ENCODE measurements around the gene BAG1.

Gene BAG1

DNA sequence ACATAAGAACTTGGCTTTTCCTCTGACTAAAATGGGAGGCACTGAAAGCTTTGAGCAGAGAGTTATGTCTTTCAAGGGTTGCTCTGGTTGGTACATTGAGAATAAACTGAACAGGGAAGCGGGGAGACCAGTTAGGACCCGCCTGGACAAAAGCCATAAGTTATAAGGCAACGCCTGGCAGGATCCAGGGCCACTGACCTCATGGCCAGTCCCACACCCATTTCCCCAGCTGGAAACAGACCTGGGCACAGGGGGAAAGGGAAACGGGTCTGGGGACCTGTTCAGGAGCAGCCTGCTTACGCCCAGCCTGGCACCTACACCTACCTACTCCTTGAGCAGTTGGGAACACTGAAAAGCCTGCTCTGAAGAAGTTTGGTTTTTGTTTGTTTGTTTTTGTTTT, 23.2 kb downstream of the BAG1 start:
- DNase-seq (ENCODE audit: low read depth), result no peak

DNA sequence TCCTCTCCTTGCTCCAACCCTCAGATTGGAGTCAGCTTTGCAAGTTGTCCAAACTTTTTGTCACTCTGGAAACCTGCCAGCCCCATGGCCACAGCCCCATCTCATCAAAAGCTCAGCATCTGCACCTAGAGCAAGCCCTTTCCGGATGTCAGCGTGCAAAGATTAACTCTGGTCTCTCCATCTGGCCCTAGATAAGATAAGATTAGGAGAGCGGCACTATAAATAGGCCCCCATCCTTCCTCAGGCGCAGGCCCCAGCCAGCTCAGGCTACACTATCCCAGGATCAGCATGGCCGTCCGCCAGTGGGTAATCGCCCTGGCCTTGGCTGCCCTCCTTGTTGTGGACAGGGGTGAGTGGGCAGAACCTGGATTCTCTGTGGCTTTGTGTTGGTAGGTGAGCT, 24.6 kb downstream of the BAG1 start, which contains the start of gene SPINK4:
SPINK4 (plus strand) TSS at position 247 of the 400 bp plus-strand sequence; CDS start at position 289, 42 bp downstream.
- no peak for DNase-seq (ENCODE audit: low read depth)

DNA sequence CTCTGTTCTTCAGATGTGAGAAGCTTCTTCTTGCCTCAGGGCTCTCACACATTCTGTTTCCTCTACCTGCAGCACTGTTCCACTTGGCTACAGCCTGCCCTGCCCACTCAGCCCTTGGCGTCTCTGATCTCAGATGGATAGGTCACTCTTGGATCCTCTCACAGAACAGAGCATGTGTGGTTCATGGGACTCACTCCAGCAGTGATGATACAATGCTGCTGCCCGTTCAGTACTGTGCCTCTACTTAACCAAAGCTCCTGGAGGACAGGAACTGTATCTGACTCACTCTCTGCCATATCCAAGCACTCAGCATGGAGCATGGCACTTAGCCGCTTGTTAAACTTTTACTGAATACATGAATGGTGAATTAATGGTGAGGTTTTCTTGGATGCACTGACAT, 27.9 kb downstream of the BAG1 start:
- DNase-seq (ENCODE audit: low read depth), result no peak

DNA sequence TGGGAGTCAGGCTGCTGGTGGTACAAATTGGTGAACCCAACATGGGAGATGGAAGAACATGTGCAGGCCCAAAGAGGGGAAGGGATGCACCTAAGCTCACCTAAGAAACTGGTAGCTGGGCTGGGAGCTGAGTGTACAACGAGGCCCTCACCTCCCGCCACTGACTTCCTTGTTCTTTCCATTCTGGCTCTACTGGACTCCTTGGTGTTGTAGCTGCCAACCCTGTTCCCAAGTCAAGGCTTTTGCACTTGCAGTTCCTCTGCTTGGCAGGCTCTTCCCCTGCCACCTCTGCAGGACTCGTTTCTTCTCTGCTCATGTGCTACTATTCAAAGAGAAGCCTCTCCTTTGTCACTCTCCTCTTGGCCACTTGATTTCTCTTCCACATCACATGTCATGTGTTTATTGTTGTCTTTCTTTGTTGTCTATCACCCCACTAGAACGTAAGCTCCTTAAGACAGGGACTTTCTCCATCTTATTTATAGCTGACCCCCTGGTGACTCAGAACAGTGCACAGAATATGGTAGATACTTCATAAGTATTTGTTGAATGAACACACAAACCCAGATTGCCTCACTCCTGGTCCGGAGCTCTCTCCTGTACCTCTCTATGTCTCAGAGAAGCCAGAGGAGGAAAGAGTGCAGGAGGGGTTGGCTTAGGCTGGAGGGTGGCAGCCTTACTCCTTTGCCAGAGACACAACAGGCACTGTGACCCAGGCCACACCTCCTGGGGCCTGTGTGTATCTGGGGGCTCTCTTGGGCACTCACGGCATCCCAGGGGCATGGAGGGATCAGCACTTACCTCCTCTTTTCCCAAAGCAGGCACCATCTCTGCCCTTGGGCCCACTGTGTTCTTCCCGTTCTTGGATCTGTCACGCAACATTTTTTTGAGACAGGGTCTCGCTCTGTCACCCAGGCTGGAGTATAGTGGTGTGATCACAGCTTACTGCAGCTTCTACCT, 29.7 kb downstream of the BAG1 start:
- DNase-seq (ENCODE audit: low read depth), result no peak

DNA sequence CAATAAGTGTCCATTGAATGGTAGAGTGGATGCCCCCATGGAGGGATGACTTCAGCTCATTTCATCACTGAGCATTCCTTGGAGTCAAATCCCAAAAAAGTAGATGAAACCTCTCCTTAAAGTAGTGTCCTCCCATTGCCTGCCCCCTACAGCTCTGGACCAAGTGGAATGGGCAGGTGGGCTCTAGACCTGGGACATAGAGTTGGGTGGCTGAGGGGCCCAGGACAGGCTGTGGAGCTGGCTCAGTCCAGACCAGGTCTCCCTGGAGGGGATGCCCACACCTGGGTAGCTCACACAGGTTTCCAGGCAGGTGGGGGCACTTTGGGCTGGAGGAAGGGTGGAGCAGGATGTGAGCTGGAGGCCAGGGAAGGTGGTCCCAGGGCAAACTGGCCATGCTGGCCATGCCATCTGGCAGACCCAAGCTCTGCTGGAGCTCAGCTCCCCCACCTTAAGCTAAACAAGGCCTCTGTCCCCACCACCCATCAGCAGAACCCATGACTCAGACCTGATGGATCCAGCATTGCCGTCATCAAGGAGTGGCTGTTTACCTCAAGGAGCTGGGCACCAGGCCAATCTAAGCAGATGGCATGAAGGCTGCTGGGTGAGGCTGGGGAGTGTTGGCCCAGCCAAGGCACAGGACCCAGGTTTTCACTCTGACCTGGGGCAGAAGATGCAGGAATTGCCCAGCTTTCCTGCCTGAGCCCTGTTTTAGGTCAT, 30.7 kb downstream of the BAG1 start:
- no peak for DNase-seq (ENCODE audit: low read depth)

DNA sequence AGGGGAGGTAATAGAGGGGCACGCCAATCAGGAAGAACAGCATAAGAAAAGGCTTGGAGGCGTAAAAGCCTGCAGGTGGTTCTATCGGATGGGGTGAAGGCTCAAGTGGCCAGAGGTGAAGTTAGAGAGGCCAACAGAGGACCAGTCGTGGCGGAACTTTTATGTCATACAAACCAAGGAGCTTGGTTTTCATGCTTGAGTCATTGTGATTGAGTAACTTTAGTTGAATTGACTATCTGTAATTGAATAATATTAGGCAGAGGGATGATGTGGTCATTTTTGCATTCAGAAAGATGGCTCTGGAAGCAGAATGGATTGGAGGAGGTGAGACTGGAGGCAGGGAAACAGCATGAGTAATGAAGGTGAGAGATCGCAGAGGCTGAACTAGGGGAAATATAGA, 31.7 kb downstream of the BAG1 start:
- DNase-seq (ENCODE audit: low read depth), result no peak

DNA sequence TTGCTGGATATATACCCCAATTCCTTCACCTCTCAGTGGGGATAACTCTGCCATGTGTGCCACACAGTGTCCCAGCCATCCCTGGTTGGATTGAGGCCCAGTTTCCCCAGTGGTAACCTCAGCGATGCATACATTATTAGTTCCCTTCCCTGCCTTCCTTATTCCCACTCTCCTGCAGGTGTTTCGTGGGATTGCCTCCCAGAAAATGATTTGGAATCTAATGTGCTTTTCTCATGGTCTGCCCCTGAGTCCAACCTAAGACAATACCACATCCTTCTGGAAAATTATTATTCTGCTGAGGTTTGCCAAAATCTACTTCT, 32.9 kb downstream of the BAG1 start:
- no peak for DNase-seq (ENCODE audit: low read depth)

DNA sequence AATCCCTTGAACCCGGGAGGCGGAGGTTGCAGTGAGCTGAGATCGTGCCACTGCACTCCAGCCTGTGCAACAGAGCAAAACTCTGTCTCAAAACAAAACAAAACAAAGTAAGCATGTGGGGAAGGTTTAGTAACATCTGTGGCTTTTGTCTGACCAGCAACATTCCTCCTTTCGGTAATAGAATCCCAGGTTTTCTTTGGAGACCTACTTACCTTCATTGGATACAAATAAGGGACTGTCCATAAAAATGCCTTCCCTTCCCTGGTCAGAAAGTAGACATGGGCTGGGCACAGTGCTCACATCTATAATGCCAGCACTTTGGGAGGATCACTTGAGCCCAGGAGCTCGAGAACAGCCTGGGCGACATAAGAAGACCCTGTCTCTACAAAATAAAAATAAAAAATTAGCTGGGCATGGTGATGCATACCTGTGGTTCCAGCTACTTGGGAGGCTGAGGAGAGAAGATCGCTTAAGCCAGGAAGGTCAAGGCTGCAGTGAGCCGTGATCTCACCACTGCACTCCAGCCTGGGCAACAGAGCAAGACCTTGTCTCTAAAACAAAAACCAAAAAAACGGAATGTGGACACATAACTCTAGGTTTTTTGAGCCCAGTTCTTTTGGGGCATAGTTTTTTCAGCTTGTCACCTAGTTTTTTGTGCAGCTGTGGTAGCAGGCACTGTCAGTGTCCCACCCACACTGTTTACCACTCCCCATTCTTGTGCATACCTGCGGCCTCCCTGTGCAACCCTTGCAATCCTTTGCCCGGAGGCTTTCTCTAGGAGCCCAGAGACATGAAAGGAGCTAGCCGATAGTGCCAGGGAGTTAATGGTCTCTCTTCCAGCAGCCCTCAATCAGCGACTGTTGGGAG, 33.5 kb downstream of the BAG1 start:
- DNase-seq (ENCODE audit: low read depth), result no peak

DNA sequence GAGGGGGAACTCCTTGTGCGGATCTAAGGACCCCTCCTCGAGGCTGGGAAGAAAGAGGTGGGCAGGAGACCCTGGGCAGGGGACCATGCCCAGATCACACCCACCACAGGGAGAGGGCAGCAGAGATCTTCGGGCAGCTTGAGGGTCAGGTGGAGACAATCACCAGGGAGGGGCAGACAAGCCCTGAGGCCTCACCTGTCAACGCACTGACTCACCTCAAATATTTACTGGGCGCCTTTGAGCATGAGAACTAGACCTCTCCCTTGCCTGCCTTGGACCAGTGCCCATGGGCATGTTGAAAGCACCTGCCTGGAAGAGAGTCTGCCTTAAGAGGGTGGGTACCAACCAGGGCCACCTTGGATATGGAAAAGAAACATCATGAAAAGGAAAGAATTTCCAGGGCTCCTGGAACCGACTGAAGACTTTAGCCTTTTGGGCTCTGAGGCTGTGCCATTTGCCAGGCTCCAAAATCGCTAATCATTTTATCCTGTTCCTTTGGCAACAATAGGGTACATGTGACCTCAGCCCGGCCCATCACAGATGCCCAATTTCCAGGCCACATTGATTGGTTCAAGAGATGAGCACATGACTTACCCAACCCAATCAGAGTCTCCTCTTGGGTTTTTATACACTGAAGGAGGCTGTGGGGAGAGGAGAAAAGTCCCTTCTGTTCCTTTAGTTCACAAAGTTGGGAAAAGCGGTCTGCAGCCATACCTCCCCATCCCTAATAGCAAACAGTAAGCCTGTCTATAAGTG, 35.0 kb downstream of the BAG1 start:
- DNase-seq (ENCODE audit: low read depth), result no peak

DNA sequence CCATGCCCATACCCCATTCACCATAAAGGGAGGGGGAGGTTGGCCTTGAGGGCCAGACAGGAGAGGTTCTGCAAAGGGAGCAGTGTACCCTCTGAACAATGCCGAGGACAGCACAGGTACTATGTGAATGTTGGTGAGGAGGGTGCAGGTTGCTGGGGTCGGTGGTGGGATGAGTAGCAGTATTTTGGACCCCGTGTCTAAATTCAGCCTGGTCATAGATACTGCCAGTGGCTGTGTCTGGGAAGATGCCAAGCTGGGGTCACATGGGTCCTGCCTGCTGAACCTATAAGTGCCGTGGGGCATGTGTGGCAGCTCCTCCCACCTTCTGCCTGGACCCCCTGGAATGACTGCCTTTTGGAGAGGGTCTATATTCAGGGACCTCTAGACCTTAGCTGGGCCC, 35.9 kb downstream of the BAG1 start:
- no peak for DNase-seq (ENCODE audit: low read depth)

DNA sequence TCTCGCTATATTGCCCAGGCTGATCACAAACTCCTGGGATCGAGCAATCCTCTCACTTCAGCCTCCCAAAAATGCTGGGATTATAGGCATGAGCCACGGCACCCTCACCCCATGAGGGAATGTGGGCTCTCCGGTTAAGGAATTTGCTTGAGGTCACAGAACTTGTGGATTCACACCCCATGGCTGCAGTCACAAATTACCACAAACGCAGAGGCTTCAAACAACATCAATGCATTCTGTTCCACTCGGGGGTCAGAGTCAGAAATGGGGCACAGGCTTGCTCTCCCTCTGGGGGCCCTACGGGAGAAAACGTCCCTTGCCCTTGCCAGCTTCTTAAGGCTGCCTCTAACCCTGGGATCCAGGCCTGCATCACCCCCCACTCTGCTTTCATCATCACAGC, 36.8 kb downstream of the BAG1 start:
- no peak for DNase-seq (ENCODE audit: low read depth)

DNA sequence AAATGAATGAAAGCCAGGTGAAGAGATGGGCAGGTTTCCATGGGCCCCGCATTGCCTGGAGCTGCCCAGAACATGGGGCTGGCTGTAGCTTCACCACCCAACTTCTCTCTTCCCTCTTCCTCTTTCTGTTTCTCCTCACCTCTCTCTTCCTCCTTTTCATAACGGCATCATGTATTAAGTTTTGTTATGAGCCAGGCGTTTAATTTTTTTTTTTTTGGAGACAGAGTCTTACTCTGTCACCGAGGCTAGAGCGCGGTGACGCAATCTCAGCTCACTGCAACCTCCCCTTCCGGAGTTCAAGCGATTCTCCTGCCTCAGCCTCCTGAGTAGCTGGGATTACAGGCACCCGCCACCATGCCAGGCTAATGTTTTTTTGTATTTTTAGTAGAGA, 37.5 kb downstream of the BAG1 start:
- DNase-seq (ENCODE audit: low read depth), result no peak

DNA sequence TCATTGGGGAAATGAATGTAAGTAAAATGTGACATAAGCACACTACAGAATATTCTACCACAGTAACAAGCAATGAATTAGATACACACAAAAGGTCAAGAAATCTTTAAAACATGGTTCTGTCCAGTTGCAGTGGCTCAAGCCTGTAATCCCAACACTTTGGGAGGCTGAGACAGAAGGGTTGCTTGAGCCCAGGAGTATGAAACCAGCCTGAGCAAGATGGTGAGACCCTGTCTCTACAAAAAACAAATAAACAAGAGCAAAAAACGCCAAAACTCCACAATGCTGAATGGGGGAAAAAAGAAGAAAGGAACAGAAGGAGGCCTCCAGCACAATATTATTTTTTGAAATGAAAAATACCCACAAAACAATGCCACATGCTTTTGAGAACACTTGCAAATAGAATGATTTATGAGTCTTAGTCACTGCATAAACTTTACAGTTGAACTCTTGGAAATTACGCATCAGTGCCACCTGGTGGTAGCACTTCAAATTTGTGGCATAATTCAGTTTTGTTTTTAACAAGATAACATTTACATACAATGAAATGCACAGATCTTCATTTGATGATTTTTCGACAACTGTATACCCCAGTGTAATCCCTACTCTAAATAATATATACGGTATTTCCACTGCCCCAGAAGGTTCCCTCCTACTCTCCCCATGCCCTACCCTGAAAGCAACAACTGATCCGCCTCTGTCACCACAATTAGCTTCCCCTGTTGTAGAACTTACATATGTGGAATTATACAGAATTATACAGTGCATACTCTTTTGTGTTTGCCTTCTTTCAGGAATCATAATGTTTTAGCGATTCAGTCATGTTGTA, 39.0 kb downstream of the BAG1 start:
- peak; percentile 67 for DNase-seq (ENCODE audit: low read depth)

DNA sequence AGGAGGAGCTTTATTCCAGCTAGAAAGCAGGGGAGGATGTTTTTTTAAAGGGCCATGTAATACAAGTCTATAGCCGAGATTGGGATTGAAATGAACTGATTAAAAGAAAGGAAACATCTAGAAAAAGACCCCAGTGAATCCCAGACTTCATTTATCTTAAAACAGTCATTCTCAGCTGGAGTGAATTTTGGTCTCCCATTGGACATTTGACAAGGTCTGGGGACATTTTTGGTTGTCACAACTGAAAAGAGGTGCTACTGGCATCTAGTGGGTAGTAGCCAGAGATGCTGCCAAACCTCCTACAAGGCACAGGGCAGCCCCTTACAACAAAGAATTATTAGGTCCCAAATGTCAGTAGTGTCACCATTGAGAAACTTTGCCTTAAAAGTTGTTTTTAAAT, 40.8 kb downstream of the BAG1 start:
- DNase-seq (ENCODE audit: low read depth), result no peak

DNA sequence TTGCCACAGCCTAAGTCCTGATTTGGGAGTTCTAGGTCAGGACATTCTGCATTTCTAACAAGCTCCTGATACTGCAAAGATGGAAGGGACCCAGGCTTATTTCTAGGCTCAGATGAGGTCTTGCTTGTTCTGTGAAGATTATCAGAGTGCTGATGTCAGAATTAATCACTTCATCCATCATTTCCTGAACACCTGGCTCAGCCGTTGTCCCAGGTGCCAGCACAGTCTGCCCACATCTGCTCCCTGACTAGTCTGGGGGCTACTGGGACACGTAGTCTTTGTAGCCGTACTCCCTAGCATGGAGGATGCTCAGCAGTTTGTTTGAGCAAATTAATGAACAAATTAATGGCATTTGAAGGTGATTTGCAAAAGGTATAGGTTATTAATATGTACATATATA, 42.5 kb downstream of the BAG1 start:
- no peak for DNase-seq (ENCODE audit: low read depth)

DNA sequence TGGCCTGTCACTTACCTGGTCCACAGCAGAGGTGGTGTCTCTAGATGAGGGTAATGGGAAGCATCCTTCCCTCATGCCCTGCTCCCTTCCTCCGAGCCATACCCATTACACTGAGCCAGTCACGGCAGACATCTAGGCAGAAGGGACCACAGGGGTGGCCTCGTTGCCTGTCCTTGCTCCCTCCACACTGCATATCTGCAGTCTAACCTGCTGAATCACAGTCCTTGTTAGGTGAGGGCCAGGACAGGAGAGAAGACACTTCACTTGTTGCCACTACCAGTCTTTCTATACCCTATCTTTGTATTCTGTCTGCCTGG, 43.0 kb downstream of the BAG1 start:
- DNase-seq (ENCODE audit: low read depth), result no peak

DNA sequence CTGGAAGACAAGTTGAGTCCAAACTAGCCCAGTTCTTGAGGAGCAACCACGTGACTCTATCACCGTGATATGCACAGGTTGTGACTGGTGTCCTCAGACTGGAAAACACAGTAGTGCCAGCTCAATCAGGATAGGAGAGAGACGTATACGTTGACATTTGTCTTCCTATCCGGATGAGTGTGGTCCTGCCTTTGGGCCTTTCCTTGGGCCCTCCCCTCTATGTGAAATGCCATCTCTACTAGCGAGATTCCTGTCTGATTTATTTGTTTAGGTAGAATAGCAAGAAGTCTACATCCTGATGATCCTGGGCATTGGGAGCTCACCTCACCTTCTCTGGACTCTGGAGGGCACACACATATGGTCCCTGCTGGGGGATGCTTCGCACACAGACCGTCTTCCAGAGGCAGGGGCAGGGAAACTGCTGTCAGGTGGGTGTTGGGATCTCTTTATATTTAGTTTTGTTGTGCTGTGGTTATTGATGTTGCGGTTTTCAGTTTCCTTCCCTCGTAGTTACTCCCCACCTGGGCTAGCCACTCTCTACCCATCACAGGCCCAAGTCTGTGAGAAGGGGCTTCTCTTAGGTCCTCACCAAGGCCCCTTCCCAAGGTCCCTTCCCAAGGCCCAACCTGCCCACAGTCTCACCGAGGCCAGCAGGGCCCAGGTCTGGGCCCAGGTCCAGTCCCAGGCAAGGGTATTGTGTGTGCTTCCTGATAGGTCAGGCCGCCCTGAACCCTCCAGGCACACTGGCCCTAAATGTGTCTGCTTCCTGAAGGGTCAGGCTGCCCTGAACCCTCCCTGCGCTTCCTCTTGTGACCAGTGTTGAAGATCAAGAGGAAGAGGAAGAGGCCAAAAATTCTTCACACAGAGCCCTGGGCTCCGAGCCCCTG, 43.6 kb downstream of the BAG1 start:
- no peak for DNase-seq (ENCODE audit: low read depth)

DNA sequence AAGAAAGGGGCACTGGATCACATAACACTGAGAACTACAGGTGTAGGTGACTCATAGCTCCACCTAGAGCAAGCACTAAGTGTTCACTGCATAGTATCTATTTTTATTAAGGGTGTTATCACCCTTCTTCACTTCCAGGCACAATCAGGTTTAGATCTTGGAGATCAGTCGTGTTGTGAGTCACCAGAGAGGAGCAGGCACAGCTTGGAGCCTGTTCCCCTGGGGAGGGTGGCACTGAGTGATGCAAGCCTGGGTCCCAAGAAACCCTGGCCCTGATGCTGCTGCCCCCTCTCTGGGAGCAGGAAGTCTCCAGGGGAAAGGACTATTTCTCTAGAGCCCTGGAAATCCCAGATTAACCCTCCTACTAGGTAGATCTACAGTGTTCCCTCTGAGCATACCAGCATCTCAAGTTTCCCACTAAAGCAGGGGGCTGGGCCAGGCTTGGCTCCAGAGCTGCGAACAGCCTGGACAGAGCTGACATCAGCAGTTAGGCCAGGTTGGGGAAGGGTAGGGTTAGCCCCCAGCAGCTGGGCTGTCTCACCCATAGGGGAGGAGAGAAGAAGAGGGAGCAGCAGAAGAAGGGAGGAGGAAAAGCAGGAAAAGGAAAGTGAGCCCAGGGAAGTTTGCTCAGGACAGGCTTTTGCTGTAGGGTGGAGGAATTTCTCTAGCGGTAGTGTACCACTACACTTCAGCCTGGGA, 52.7 kb downstream of the BAG1 start:
- DNase-seq (ENCODE audit: low read depth), result no peak

DNA sequence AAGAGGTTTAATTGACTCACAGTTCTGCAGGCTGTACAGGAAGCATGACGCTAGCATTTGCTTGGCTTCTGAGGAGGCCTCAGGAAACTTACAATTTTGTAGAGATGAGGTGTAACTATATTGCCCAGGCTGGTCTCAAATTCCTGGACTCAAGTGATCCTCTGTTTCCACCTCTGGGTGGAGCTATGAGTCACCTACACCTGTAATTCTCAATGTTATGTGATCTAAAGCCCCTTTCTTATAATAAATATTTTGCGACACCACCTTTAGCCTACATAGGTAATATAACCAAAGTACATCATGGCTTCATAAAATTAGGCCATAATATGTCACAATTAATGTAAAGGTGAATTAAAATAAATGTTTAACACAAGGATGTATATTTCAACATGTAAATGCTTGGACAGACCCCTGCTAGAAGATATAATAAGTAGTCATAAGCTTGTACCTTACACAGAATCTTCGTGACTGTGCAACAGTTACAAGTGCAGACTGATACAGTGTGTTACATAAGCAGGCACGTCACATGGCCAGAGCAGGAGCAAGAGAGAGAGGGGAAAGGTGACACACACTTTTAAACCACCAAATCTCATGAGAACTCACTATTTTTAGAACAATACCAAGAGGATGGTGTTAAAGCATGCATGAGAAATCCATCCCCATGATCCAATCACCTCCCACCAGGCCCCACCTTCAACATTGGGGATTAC, 54.3 kb downstream of the BAG1 start:
- DNase-seq (ENCODE audit: low read depth), result no peak
